ENCODE measurements around the gene PCIF1. TPM values are rescaled to one million over a fixed set of nuclear protein-coding genes. Genes with fewer than 3 reads are reported as not detected.

PCIF1 gene
- total and polyA plus RNA-seq, 9 of the 15 experiments (the other 6 are each of a cell fraction or from before 2014, with no cell fraction given) = 5.8 to 29.4 (median 11.3) TPM

DNA sequence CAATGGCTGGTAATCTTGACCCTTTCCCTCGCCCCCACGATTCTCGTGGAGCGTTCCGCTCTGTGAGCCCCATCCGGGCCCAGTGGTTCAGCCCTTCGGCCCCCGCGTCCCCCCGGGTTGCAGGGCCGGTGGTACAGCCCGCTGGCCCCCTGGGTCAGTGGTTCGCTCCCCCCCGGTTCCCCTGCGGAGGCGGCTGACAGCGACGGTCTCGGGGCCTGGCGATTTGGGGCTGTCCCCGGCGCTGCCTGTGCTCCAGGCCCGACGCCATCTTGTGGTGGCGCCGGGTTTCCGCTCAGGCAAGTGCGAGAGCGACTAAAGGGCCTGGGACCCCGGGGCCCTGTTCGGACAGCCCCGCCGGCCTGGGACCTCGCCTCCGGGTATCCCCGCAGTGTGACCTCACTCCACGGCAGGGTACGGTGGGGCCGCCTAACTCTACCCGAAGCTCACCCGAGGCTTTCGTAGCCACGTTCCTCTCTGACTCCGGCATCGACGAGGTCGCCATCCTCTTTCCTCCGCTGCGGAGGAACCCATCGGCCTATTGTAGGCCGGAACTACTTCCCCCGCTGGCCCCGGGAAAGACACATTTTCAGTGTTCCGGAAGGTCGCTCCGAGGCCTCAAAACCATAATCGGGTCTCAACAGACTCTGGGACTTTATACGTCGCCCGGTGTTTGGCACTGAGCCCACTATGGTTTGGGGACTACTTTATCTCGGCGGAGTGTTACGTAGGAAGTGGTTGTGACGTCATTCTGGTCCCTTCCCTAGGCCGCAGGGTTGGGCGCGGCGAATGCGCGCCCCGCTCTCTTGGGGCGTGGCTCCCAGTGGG lies 37.4 kb downstream of the PCIF1 start, which contains the start of gene ZNF335 (continued):
- TF ChIP-seq, protein P1, sequence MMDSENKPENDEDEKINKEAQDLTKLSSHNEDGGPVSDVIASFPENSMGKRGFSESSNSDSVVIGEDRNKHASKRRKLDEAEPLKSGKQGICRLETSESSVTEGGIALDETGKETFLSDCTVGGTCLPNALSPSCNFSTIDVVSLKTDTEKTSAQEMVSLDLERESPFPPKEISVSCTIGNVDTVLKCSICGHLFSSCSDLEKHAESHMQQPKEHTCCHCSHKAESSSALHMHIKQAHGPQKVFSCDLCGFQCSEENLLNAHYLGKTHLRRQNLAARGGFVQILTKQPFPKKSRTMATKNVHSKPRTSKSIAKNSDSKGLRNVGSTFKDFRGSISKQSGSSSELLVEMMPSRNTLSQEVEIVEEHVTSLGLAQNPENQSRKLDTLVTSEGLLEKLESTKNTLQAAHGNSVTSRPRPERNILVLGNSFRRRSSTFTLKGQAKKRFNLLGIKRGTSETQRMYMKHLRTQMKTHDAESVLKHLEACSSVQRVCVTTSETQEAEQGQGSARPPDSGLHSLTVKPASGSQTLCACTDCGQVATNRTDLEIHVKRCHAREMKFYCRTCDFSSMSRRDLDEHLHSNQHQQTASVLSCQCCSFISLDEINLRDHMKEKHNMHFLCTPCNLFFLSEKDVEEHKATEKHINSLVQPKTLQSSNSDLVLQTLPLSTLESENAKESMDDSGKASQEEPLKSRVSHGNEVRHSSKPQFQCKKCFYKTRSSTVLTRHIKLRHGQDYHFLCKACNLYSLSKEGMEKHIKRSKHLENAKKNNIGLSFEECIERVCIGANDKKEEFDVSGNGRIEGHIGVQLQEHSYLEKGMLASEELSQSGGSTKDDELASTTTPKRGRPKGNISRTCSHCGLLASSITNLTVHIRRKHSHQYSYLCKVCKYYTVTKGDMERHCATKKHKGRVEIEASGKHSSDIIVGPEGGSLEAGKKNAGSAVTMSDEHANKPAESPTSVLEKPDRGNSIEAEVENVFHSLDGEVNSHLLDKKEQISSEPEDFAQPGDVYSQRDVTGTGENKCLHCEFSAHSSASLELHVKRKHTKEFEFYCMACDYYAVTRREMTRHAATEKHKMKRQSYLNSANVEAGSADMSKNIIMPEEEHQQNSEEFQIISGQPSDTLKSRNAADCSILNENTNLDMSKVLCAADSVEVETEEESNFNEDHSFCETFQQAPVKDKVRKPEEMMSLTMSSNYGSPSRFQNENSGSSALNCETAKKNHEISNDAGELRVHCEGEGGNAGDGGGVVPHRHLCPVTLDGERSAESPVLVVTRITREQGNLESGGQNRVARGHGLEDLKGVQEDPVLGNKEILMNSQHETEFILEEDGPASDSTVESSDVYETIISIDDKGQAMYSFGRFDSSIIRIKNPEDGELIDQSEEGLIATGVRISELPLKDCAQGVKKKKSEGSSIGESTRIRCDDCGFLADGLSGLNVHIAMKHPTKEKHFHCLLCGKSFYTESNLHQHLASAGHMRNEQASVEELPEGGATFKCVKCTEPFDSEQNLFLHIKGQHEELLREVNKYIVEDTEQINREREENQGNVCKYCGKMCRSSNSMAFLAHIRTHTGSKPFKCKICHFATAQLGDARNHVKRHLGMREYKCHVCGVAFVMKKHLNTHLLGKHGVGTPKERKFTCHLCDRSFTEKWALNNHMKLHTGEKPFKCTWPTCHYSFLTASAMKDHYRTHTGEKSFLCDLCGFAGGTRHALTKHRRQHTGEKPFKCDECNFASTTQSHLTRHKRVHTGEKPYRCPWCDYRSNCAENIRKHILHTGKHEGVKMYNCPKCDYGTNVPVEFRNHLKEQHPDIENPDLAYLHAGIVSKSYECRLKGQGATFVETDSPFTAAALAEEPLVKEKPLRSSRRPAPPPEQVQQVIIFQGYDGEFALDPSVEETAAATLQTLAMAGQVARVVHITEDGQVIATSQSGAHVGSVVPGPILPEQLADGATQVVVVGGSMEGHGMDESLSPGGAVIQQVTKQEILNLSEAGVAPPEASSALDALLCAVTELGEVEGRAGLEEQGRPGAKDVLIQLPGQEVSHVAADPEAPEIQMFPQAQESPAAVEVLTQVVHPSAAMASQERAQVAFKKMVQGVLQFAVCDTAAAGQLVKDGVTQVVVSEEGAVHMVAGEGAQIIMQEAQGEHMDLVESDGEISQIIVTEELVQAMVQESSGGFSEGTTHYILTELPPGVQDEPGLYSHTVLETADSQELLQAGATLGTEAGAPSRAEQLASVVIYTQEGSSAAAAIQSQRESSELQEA (IDR thresholded peaks at IDR 0.05; ENCODE audit: low read depth) = no peak
- no peak for TF ChIP-seq ZC3H8 (IDR thresholded peaks at IDR 0.05)
- TF ChIP-seq ZBTB1 (CRISPR knock-in tag; IDR thresholded peaks at IDR 0.05; ENCODE audit: borderline replicate concordance, low read depth) = no peak
- peak; percentile 87 to 89 for TF ChIP-seq NRF1 (conservative IDR thresholded peaks at IDR 0.05 in 1 of 2, IDR thresholded peaks at IDR 0.05 in 1 of 2)
- no peak for TF ChIP-seq POLR2B (IDR thresholded peaks at IDR 0.05; ENCODE audit: low read depth, partially characterized antibody)
- no peak for TF ChIP-seq CHCHD3 (CRISPR knock-in tag; IDR thresholded peaks at IDR 0.05)
- TF ChIP-seq TFAM (CRISPR knock-in tag; conservative IDR thresholded peaks at IDR 0.05) = no peak
- TF ChIP-seq, protein P2, sequence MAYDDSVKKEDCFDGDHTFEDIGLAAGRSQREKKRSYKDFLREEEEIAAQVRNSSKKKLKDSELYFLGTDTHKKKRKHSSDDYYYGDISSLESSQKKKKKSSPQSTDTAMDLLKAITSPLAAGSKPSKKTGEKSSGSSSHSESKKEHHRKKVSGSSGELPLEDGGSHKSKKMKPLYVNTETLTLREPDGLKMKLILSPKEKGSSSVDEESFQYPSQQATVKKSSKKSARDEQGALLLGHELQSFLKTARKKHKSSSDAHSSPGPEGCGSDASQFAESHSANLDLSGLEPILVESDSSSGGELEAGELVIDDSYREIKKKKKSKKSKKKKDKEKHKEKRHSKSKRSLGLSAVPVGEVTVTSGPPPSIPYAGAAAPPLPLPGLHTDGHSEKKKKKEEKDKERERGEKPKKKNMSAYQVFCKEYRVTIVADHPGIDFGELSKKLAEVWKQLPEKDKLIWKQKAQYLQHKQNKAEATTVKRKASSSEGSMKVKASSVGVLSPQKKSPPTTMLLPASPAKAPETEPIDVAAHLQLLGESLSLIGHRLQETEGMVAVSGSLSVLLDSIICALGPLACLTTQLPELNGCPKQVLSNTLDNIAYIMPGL (CRISPR knock-in tag; IDR thresholded peaks at IDR 0.05) = peak; percentile 87
- TF ChIP-seq EP400 (IDR thresholded peaks at IDR 0.05) = peak; percentile 98
- TF ChIP-seq PHTF2 (CRISPR knock-in tag; IDR thresholded peaks at IDR 0.05) = no peak
- no peak for TF ChIP-seq ZNF561 (CRISPR knock-in tag; conservative IDR thresholded peaks at IDR 0.05)
- no peak for TF ChIP-seq SNRNP70 (optimal IDR thresholded peaks at IDR 0.05; ENCODE audit: low read depth, low read length)
- TF ChIP-seq, protein P3, sequence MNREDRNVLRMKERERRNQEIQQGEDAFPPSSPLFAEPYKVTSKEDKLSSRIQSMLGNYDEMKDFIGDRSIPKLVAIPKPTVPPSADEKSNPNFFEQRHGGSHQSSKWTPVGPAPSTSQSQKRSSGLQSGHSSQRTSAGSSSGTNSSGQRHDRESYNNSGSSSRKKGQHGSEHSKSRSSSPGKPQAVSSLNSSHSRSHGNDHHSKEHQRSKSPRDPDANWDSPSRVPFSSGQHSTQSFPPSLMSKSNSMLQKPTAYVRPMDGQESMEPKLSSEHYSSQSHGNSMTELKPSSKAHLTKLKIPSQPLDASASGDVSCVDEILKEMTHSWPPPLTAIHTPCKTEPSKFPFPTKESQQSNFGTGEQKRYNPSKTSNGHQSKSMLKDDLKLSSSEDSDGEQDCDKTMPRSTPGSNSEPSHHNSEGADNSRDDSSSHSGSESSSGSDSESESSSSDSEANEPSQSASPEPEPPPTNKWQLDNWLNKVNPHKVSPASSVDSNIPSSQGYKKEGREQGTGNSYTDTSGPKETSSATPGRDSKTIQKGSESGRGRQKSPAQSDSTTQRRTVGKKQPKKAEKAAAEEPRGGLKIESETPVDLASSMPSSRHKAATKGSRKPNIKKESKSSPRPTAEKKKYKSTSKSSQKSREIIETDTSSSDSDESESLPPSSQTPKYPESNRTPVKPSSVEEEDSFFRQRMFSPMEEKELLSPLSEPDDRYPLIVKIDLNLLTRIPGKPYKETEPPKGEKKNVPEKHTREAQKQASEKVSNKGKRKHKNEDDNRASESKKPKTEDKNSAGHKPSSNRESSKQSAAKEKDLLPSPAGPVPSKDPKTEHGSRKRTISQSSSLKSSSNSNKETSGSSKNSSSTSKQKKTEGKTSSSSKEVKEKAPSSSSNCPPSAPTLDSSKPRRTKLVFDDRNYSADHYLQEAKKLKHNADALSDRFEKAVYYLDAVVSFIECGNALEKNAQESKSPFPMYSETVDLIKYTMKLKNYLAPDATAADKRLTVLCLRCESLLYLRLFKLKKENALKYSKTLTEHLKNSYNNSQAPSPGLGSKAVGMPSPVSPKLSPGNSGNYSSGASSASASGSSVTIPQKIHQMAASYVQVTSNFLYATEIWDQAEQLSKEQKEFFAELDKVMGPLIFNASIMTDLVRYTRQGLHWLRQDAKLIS (CRISPR knock-in tag; IDR thresholded peaks at IDR 0.05) = 0 out of 2 replicates have a peak, but pooled peaks have one; percentile 23
- TF ChIP-seq CBX2 (IDR thresholded peaks at IDR 0.05; ENCODE audit: insufficient read depth, low read length, poor library complexity, severe bottlenecking) = no peak

All from K562 (cell line).